GM23338 (cell line): ENCODE measurements around the gene EDEM2.

Experiments used
- EZH2 ChIP-seq: fragments of 200-600 bp; sonication (generic); IDR thresholded peaks from one replicate; pipeline ENCODE4 v1.8.0; 2017; ENCODE audit warnings: antibody characterized with exemption, mild to moderate bottlenecking, low read depth; ENCODE audit not compliant: unreplicated experiment
- EZH2phosphoT487 ChIP-seq: fragments of 200-600 bp; sonication (generic); IDR thresholded peaks from one replicate; pipeline ENCODE4 v1.8.1; 2018; ENCODE audit warnings: antibody characterized with exemption; ENCODE audit not compliant: unreplicated experiment
- POLR2AphosphoS5 ChIP-seq: IDR thresholded peaks from 2 replicates; pipeline ENCODE4 v1.6.1; 2016; ENCODE audit warnings: antibody characterized with exemption, low read depth
- ZNF114 ChIP-seq: fragments of 250-450 bp; sonication (Bioruptor Pico); IDR thresholded peaks from 2 replicates; pipeline ENCODE4 v1.5.0; 2020; ENCODE audit warnings: mild to moderate bottlenecking, moderate library complexity
- TF ChIP-seq, protein P1 (sequence below), 2 experiments: fragments of 200-600 bp in 1 of 2; sonication (generic) in 1 of 2; conservative IDR thresholded peaks; 2 replicates each; pipeline versions ENCODE4 v1.5.1 to v1.6.1; 2016 to 2017; ENCODE audit warnings: antibody characterized with exemption in 2 of 2, low read depth in 2 of 2, mild to moderate bottlenecking in 2 of 2, moderate library complexity in 1 of 2
- TF ChIP-seq, protein P2 (sequence below): IDR thresholded peaks from one replicate; pipeline ENCODE4 v1.6.1; 2018; ENCODE audit warnings: antibody characterized with exemption; ENCODE audit not compliant: unreplicated experiment

- TF ChIP-seq, protein P1, sequence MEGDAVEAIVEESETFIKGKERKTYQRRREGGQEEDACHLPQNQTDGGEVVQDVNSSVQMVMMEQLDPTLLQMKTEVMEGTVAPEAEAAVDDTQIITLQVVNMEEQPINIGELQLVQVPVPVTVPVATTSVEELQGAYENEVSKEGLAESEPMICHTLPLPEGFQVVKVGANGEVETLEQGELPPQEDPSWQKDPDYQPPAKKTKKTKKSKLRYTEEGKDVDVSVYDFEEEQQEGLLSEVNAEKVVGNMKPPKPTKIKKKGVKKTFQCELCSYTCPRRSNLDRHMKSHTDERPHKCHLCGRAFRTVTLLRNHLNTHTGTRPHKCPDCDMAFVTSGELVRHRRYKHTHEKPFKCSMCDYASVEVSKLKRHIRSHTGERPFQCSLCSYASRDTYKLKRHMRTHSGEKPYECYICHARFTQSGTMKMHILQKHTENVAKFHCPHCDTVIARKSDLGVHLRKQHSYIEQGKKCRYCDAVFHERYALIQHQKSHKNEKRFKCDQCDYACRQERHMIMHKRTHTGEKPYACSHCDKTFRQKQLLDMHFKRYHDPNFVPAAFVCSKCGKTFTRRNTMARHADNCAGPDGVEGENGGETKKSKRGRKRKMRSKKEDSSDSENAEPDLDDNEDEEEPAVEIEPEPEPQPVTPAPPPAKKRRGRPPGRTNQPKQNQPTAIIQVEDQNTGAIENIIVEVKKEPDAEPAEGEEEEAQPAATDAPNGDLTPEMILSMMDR (conservative IDR thresholded peaks at IDR 0.05; ENCODE audit: low read depth in 2 of 2): no peak
- no peak for TF ChIP-seq EZH2
- no peak for TF ChIP-seq POLR2AphosphoS5
- TF ChIP-seq, protein P2, sequence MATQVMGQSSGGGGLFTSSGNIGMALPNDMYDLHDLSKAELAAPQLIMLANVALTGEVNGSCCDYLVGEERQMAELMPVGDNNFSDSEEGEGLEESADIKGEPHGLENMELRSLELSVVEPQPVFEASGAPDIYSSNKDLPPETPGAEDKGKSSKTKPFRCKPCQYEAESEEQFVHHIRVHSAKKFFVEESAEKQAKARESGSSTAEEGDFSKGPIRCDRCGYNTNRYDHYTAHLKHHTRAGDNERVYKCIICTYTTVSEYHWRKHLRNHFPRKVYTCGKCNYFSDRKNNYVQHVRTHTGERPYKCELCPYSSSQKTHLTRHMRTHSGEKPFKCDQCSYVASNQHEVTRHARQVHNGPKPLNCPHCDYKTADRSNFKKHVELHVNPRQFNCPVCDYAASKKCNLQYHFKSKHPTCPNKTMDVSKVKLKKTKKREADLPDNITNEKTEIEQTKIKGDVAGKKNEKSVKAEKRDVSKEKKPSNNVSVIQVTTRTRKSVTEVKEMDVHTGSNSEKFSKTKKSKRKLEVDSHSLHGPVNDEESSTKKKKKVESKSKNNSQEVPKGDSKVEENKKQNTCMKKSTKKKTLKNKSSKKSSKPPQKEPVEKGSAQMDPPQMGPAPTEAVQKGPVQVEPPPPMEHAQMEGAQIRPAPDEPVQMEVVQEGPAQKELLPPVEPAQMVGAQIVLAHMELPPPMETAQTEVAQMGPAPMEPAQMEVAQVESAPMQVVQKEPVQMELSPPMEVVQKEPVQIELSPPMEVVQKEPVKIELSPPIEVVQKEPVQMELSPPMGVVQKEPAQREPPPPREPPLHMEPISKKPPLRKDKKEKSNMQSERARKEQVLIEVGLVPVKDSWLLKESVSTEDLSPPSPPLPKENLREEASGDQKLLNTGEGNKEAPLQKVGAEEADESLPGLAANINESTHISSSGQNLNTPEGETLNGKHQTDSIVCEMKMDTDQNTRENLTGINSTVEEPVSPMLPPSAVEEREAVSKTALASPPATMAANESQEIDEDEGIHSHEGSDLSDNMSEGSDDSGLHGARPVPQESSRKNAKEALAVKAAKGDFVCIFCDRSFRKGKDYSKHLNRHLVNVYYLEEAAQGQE: no peak
- no peak for TF ChIP-seq EZH2phosphoT487
- TF ChIP-seq ZNF114 (CRISPR knock-in tag): no peak
Measured at GRCh38 chr20:35146299-35146919, 727 bp downstream of the EDEM2 start.
